Karpas-422 (cell line): ENCODE data around the gene HSPA4L. TPM values are rescaled to one million over a fixed set of nuclear protein-coding genes. Genes with fewer than 3 reads are reported as not detected.

Source experiments
- DNase-seq: peaks from one replicate; pipeline ENCODE4 v3.0.0-alpha.2; 2015
- H2AFZ ChIP-seq: fragments of 200-600 bp; sonication (generic); 2 replicates; pipeline ENCODE4 v1.6.1; 2014; ENCODE audit warnings: antibody characterized with exemption, low read length, mixed read lengths
- H3K27ac ChIP-seq: fragments of 200-600 bp; sonication (generic); 2 replicates; pipeline ENCODE4 v1.5.1; 2014; ENCODE audit warnings: mild to moderate bottlenecking, low read length, moderate library complexity
- H3K27me3 ChIP-seq: fragments of 200-600 bp; sonication (generic); 2 replicates; pipeline ENCODE4 v1.6.1; 2014; ENCODE audit warnings: low read length, mixed read lengths
- H3K36me3 ChIP-seq: fragments of 200-600 bp; sonication (generic); 2 replicates; pipeline ENCODE4 v1.6.1; 2014; ENCODE audit warnings: low read length, mixed read lengths; ENCODE audit not compliant: insufficient read depth
- H3K4me1 ChIP-seq: fragments of 200-600 bp; sonication (generic); 2 replicates; pipeline ENCODE4 v1.6.1; 2014; ENCODE audit warnings: mild to moderate bottlenecking, low read length, mixed read lengths
- H3K4me2 ChIP-seq: fragments of 200-600 bp; sonication (generic); 2 replicates; pipeline ENCODE4 v1.6.1; 2014; ENCODE audit warnings: low read length, low read depth, mild to moderate bottlenecking; ENCODE audit not compliant: poor library complexity, severe bottlenecking
- H3K4me3 ChIP-seq: fragments of 200-600 bp; sonication (generic); 2 replicates; pipeline ENCODE4 v1.5.1; 2014; ENCODE audit warnings: mild to moderate bottlenecking, antibody characterized with exemption, low read length, mixed read lengths
- H3K79me2 ChIP-seq: fragments of 200-600 bp; sonication (generic); 2 replicates; pipeline ENCODE4 v1.6.1; 2014; ENCODE audit warnings: mild to moderate bottlenecking, low read length, mixed read lengths
- H3K9ac ChIP-seq: fragments of 200-600 bp; sonication (generic); 2 replicates; pipeline ENCODE4 v1.6.0; 2014; ENCODE audit warnings: low read length
- H3K9me2 ChIP-seq: fragments of 200-600 bp; sonication (generic), shearing (Covaris generic); replicated peaks from 2 replicates; pipeline ENCODE4 v1.6.0; 2014; ENCODE audit warnings: mild to moderate bottlenecking, low read length, moderate library complexity; ENCODE audit not compliant: insufficient read depth
- H3K9me3 ChIP-seq: fragments of 300-700, 200-600 bp; sonication (generic); 2 replicates; pipeline ENCODE4 v1.6.1; 2014; ENCODE audit warnings: low read length, mixed read lengths
- H4K20me1 ChIP-seq: fragments of 200-600 bp; sonication (generic); 2 replicates; pipeline ENCODE4 v1.6.1; 2014; ENCODE audit warnings: mild to moderate bottlenecking, antibody characterized with exemption, low read length, low read depth; ENCODE audit not compliant: insufficient read depth
- total RNA-seq: library from RNA; depleted of rRNA; stranded (reverse); fragments of >200 nt; shearing (Covaris generic); gene quantifications from 2 replicates; pipeline ENCODE4 v1.2.3, GENCODE V29; 2014; ENCODE audit warnings: low replicate concordance

HSPA4L gene
- total RNA-seq, 1 experiment from 2014 or later = 1.9 TPM

GRCh38 chr4:127844601-127845116 lies 62.5 kb downstream of the HSPA4L start:
- Histone ChIP-seq H3K4me2 (no peak overlapping the region), H3K4me1 (no peaks in the 10 kb centered on the region), H3K9me3 (peaks cover 18% of the 10 kb centered on the region), H3K27ac (no peak overlapping the region), H4K20me1 (no peaks in the 10 kb centered on the region), H3K27me3 (no peaks in the 10 kb centered on the region), H3K36me3 (peaks cover 4% of the 10 kb centered on the region; the same call in 1 of the 2 replicates), H3K4me3 (no peak overlapping the region), H3K9me2 (no peaks in the 10 kb centered on the region), H3K79me2 (peaks cover 6% of the 10 kb centered on the region), H3K9ac (no peak overlapping the region), H2AFZ (no peak overlapping the region)
- DNase-seq = no peak

- no peaks in the 10 kb centered on the region for H4K20me1 ChIP-seq
- H3K79me2 ChIP-seq = peaks cover 14% of the 10 kb centered on the region
- H3K9me3 ChIP-seq = peaks cover 27% of the 10 kb centered on the region
- no peaks in the 10 kb centered on the region for H3K4me1 ChIP-seq
- no peak overlapping the region for H3K4me3 ChIP-seq
- H3K9me2 ChIP-seq = no peaks in the 10 kb centered on the region
- no peak for DNase-seq
- H3K9ac ChIP-seq = no peak overlapping the region
- H2AFZ ChIP-seq = no peak overlapping the region
- no peak overlapping the region for H3K27ac ChIP-seq
- peaks cover 4% of the 10 kb centered on the region; the same call in 1 of the 2 replicates for H3K36me3 ChIP-seq
- no peaks in the 10 kb centered on the region for H3K27me3 ChIP-seq
- no peak overlapping the region for H3K4me2 ChIP-seq
These were observed 63.9 kb downstream of the HSPA4L start for GRCh38 chr4:127846061-127846460.

- no peak overlapping the region for H3K4me2 ChIP-seq
- H4K20me1 ChIP-seq = no peaks in the 10 kb centered on the region
- H2AFZ ChIP-seq = no peak overlapping the region
- H3K9ac ChIP-seq = no peak overlapping the region
- no peaks in the 10 kb centered on the region for H3K27me3 ChIP-seq
- H3K27ac ChIP-seq = no peak overlapping the region
- no peak for DNase-seq
- H3K79me2 ChIP-seq = peaks cover 14% of the 10 kb centered on the region
- no peak overlapping the region for H3K4me3 ChIP-seq
- peaks cover 4% of the 10 kb centered on the region; the same call in 1 of the 2 replicates for H3K36me3 ChIP-seq
- H3K4me1 ChIP-seq = no peaks in the 10 kb centered on the region
- H3K9me2 ChIP-seq = no peaks in the 10 kb centered on the region
- H3K9me3 ChIP-seq = peaks cover 27% of the 10 kb centered on the region
These were observed 64.6 kb downstream of the HSPA4L start for GRCh38 chr4:127846765-127847164.

GRCh38 chr4:127849505-127850234 lies 67.5 kb downstream of the HSPA4L start:
- DNase-seq = peak; percentile 49
- Histone ChIP-seq H3K4me2 (no peak overlapping the region), H4K20me1 (no peaks in the 10 kb centered on the region), H3K79me2 (peaks cover 14% of the 10 kb centered on the region), H3K9me3 (peaks cover 30% of the 10 kb centered on the region), H2AFZ (no peak overlapping the region), H3K4me3 (no peak overlapping the region), H3K9me2 (no peaks in the 10 kb centered on the region), H3K27ac (no peak overlapping the region), H3K9ac (no peak overlapping the region), H3K36me3 (peaks cover 4% of the 10 kb centered on the region; the same call in 1 of the 2 replicates), H3K4me1 (no peaks in the 10 kb centered on the region), H3K27me3 (no peaks in the 10 kb centered on the region)

- H4K20me1 ChIP-seq = no peaks in the 10 kb centered on the region
- no peaks in the 10 kb centered on the region for H3K27me3 ChIP-seq
- no peak overlapping the region for H3K4me2 ChIP-seq
- H3K27ac ChIP-seq = no peak overlapping the region
- DNase-seq = no peak
- H3K9me3 ChIP-seq = peaks cover 19% of the 10 kb centered on the region
- peaks cover under 1% of the 10 kb centered on the region; the same call in 1 of the 2 replicates for H3K36me3 ChIP-seq
- no peaks in the 10 kb centered on the region for H3K9me2 ChIP-seq
- H3K9ac ChIP-seq = no peak overlapping the region
- H3K4me3 ChIP-seq = no peak overlapping the region
- H3K4me1 ChIP-seq = peaks cover 19% of the 10 kb centered on the region
- peaks cover 11% of the 10 kb centered on the region for H3K79me2 ChIP-seq
- H2AFZ ChIP-seq = no peak overlapping the region
These were observed 70.5 kb downstream of the HSPA4L start for GRCh38 chr4:127852661-127853060.

- H3K36me3 ChIP-seq = no peaks in the 10 kb centered on the region
- no peak for DNase-seq
- no peaks in the 10 kb centered on the region for H3K27me3 ChIP-seq
- H3K27ac ChIP-seq = peak overlapping the region; percentile 78
- no peaks in the 10 kb centered on the region; the same call in 1 of the 2 replicates for H3K79me2 ChIP-seq
- H3K4me3 ChIP-seq = peak overlapping the region; percentile 59
- peak overlapping the region; percentile 71 for H3K4me2 ChIP-seq
- H3K9me2 ChIP-seq = no peaks in the 10 kb centered on the region
- no peaks in the 10 kb centered on the region for H4K20me1 ChIP-seq
- peaks cover 3% of the 10 kb centered on the region; the same call in 1 of the 2 replicates for H3K9me3 ChIP-seq
- peaks cover 30% of the 10 kb centered on the region for H3K4me1 ChIP-seq
- H3K9ac ChIP-seq = peak overlapping the region; percentile 52; the same call in 1 of the 2 replicates
- no peak overlapping the region for H2AFZ ChIP-seq
These were observed 74.2 kb downstream of the HSPA4L start for GRCh38 chr4:127856196-127856812.

GRCh38 chr4:127856813-127857447 lies 74.8 kb downstream of the HSPA4L start:
- DNase-seq = peak; percentile 76
- Histone ChIP-seq H3K4me3 (peak overlapping the region; percentile 59), H3K36me3 (no peaks in the 10 kb centered on the region), H2AFZ (no peak overlapping the region; the same call in 1 of the 2 replicates), H3K4me1 (peaks cover 30% of the 10 kb centered on the region), H4K20me1 (no peaks in the 10 kb centered on the region), H3K4me2 (peak overlapping the region; percentile 71), H3K79me2 (no peaks in the 10 kb centered on the region; the same call in 1 of the 2 replicates), H3K27me3 (no peaks in the 10 kb centered on the region), H3K9me2 (no peaks in the 10 kb centered on the region), H3K9me3 (peaks cover 3% of the 10 kb centered on the region; the same call in 1 of the 2 replicates), H3K27ac (peak overlapping the region; percentile 78), H3K9ac (peak overlapping the region; percentile 52)
